Measurements from ENCODE around the gene ADAM30. TPM values are rescaled to one million over a fixed set of nuclear protein-coding genes. Genes with fewer than 3 reads are reported as not detected.
"Not testable (repeated sequence)": the region's sequence is repeated elsewhere in the genome, so short reads cannot be mapped to it uniquely, and the experiment has no call there.

The ADAM30 gene
- total RNA-seq, 2 donors from 2014 or later: not detected

DNA sequence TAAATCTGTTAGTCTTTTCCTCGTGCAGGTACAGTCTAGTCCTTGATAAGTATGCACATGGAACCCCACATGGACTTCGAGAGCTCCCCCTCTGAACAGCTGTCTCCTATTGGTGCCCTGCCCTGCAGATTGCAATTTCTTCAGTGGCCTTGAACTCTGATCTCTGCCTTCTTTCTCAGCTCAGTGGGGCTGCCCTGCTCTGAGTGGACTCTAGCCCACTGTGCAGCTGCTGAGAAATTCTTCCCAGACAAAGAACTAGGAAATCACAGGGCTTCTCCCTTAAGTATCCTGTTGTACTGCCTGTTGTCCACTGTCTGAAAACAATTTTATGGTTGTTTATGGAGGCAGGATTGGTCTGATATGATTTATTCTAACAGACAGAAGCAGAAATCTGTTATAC lies 38.2 kb downstream of the ADAM30 start:
- Mint-ChIP-seq H3K27me3 (peaks cover 11 to 16% of the 10 kb centered on the region in 2 donors), H3K4me3 (no peak overlapping the region), H3K9me3 (no peaks in the 10 kb centered on the region), H3K27ac (no peak overlapping the region), H3K4me1 (ENCODE audit: low read depth in 2 of 2) (peaks cover 7 to 10% of the 10 kb centered on the region in 2 donors), H3K36me3 (no peaks in the 10 kb centered on the region)
- DNase-seq (ENCODE audit: low spot score): no peak
- ATAC-seq: no peak

DNA sequence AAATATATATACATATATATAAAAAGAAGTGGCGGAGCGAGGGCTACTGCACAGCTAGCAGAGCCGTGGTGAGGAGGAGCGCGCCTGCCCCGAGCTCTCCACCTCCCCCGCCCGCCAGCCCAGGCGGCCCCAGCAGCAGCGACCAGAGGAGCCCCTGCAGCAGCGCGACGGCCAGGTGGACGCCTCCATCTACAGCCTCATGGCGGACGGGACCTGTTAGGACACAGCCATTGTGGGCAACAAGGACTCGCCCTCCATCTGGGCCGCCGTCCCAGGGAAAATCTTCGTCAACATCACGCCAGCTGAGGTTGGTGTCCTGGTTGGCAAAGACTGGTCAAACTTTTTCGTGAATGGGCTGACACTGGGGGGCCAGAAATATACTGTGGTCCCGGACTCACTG lies 43.2 kb downstream of the ADAM30 start:
- Mint-ChIP-seq H3K4me3 (no peak overlapping the region), H3K36me3 (no peaks in the 10 kb centered on the region), H3K27me3 (peaks cover 2 to 8% of the 10 kb centered on the region in 2 donors), H3K9me3 (no peaks in the 10 kb centered on the region), H3K27ac (no peak overlapping the region), H3K4me1 (ENCODE audit: low read depth in 2 of 2) (no peaks in the 10 kb centered on the region)
- DNase-seq (ENCODE audit: low spot score) (no peak), ATAC-seq (no peak)

DNA sequence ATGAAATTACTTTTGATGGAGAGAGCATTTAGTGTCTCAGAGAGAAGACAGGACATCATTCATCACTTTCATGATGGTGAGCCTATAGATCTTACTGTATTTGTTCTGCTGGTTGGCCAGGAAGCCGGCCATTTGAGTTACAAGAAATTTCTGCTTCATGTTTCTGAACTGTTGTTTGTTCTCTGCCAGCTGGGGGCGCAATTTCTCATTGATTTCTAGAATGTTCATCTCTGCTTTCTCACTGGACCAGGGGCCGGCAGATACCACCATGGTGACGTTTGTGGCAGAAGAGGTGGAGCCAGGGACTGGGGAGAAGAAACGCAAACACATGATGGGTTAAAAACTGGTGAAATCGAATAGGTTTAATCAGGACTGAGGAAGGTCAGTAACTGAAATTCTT lies 52.1 kb downstream of the ADAM30 start:
- not testable (repeated sequence) for DNase-seq (ENCODE audit: low spot score); H3K27ac Mint-ChIP-seq; H3K4me1 Mint-ChIP-seq (ENCODE audit: low read depth in 2 of 2); H3K36me3 Mint-ChIP-seq; H3K4me3 Mint-ChIP-seq; ATAC-seq; H3K9me3 Mint-ChIP-seq
- H3K27me3 Mint-ChIP-seq: peaks cover 2 to 19% of the 10 kb centered on the region in 2 donors

Other genes with a start within 250 kb of the ADAM30 start
- under 1 TPM; 0.14 to 0.17 TPM for gene ZNF697, start 248.2 kb downstream of the ADAM30 start, total RNA-seq
- gene PHGDH, start 184.6 kb downstream of the ADAM30 start, total RNA-seq: 10 to 100 TPM; 37.6 to 42.1 TPM
- gene HMGCS2, start 127.6 kb downstream of the ADAM30 start, total RNA-seq: not detected
- under 1 TPM; 0.19 to 0.73 TPM for gene REG4, start 85.1 kb downstream of the ADAM30 start, total RNA-seq
- gene NOTCH2, start 173.1 kb upstream of the ADAM30 start, total RNA-seq: 100 to 1,000 TPM; 115 to 179 TPM

Measured in natural killer cell treated with Interleukin-12 subunit alpha and Interleukin-12 subunit beta and Interleukin-15 and Interleukin-18, amount 100 ng/mL, for 72 hours (primary cell).